ENCODE data around the gene MAGI3.

MAGI3 gene

DNA sequence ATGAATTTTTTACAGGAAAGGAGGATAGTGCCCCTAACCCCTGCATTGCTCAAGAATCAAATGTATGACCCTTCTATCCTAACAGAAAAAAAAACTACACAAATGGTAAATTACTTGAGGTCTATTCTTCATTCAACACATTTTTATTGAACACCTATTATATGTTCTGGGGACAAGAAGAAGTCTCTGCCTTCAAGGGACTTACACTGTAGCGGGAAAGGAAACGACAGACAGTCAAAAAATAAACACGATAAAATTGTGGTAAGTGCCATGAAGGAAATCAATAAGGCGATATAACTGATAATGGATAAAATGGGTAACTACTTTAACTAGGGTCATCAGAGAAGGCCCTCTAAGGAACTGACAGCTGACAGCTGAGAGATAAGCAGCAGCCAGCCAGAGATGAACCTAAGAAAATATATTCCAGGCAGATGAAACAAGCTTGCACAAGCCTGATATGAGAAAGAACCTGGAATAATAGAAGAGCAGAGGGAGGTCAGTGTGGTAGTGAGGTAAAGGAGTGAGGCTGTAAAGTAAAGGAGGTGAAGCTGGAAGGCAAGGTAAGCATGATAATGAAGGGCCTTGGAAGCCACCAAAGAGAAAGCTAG is 302.6 kb downstream of the MAGI3 start:
- no peak overlapping the region for H3K4me3 ChIP-seq (ENCODE audit: low read length, poor library complexity, severe bottlenecking)
- no peaks in the 10 kb centered on the region for H3K27me3 ChIP-seq (ENCODE audit: insufficient read depth, low read length, poor library complexity, severe bottlenecking)
- H3K4me2 ChIP-seq (ENCODE audit: low read depth, low read length, poor library complexity, severe bottlenecking): no peak overlapping the region
- no peak overlapping the region for H2AFZ ChIP-seq (ENCODE audit: low read length)
- H3K9ac ChIP-seq (ENCODE audit: low read depth, low read length, poor library complexity, severe bottlenecking): no peak overlapping the region
- H3K4me1 ChIP-seq (ENCODE audit: insufficient read depth, low read length, poor library complexity, severe bottlenecking): no peaks in the 10 kb centered on the region
- H3K36me3 ChIP-seq (ENCODE audit: insufficient read depth, low read length): peaks cover 17% of the 10 kb centered on the region
- no peak for TF ChIP-seq EZH2phosphoT487 (IDR thresholded peaks at IDR 0.05; ENCODE audit: borderline replicate concordance)
- TF ChIP-seq, protein P1, sequence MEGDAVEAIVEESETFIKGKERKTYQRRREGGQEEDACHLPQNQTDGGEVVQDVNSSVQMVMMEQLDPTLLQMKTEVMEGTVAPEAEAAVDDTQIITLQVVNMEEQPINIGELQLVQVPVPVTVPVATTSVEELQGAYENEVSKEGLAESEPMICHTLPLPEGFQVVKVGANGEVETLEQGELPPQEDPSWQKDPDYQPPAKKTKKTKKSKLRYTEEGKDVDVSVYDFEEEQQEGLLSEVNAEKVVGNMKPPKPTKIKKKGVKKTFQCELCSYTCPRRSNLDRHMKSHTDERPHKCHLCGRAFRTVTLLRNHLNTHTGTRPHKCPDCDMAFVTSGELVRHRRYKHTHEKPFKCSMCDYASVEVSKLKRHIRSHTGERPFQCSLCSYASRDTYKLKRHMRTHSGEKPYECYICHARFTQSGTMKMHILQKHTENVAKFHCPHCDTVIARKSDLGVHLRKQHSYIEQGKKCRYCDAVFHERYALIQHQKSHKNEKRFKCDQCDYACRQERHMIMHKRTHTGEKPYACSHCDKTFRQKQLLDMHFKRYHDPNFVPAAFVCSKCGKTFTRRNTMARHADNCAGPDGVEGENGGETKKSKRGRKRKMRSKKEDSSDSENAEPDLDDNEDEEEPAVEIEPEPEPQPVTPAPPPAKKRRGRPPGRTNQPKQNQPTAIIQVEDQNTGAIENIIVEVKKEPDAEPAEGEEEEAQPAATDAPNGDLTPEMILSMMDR (conservative IDR thresholded peaks at IDR 0.05; ENCODE audit: low read length): no peak
- H3K9me2 ChIP-seq (replicated peaks; ENCODE audit: low read depth, low read length): no peaks in the 10 kb centered on the region
- peaks cover 10% of the 10 kb centered on the region; the same call in 1 of the 2 replicates for H3K9me3 ChIP-seq (ENCODE audit: insufficient read depth, low read depth, low read length)
- H4K20me1 ChIP-seq (ENCODE audit: insufficient read depth, low read length, poor library complexity, severe bottlenecking): no peaks in the 10 kb centered on the region
- no peaks in the 10 kb centered on the region for H3K79me2 ChIP-seq (ENCODE audit: insufficient read depth, low read length)
- H3F3A ChIP-seq (ENCODE audit: low read depth): no peaks in the 10 kb centered on the region

DNA sequence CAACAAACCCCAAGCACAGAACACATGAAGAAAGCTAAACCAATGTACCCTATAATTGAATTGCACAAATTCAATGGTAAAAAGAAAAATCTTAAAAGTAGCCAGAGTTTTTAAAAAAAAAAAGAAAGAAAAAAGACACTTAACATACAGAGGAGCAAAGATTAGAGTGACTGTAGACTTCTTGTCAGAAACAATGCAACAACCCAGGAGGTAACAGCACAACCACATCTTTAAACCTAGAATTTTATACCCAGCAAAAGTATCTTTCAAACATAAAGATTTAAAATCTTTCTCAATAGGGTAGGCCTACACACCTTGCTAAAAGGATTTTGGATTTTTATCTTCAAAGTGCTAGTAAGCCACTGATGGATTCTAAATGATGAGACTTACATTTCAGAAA is 304.6 kb downstream of the MAGI3 start:
- H3K9me2 ChIP-seq (replicated peaks; ENCODE audit: low read depth, low read length): no peaks in the 10 kb centered on the region
- no peaks in the 10 kb centered on the region for H3K4me1 ChIP-seq (ENCODE audit: insufficient read depth, low read length, poor library complexity, severe bottlenecking)
- TF ChIP-seq EZH2phosphoT487 (IDR thresholded peaks at IDR 0.05; ENCODE audit: borderline replicate concordance): no peak
- TF ChIP-seq, protein P1 (conservative IDR thresholded peaks at IDR 0.05; ENCODE audit: low read length): no peak
- H3K4me2 ChIP-seq (ENCODE audit: low read depth, low read length, poor library complexity, severe bottlenecking): no peak overlapping the region
- H3K36me3 ChIP-seq (ENCODE audit: insufficient read depth, low read length): peaks cover 27% of the 10 kb centered on the region
- H3K4me3 ChIP-seq (ENCODE audit: low read length, poor library complexity, severe bottlenecking): no peak overlapping the region
- H3F3A ChIP-seq (ENCODE audit: low read depth): no peaks in the 10 kb centered on the region
- H4K20me1 ChIP-seq (ENCODE audit: insufficient read depth, low read length, poor library complexity, severe bottlenecking): no peaks in the 10 kb centered on the region
- H3K9ac ChIP-seq (ENCODE audit: low read depth, low read length, poor library complexity, severe bottlenecking): no peak overlapping the region
- no peak overlapping the region for H2AFZ ChIP-seq (ENCODE audit: low read length)
- no peaks in the 10 kb centered on the region for H3K79me2 ChIP-seq (ENCODE audit: insufficient read depth, low read length)
- H3K9me3 ChIP-seq (ENCODE audit: insufficient read depth, low read depth, low read length): peaks cover 10% of the 10 kb centered on the region; the same call in 1 of the 2 replicates
- H3K27me3 ChIP-seq (ENCODE audit: insufficient read depth, low read length, poor library complexity, severe bottlenecking): no peaks in the 10 kb centered on the region

GRCh38 chr1:113701429-113701828 is 311.1 kb downstream of the MAGI3 start:
- Histone ChIP-seq H3K9me2 (replicated peaks; ENCODE audit: low read depth, low read length) (no peaks in the 10 kb centered on the region), H2AFZ (ENCODE audit: low read length) (no peak overlapping the region), H3K9ac (ENCODE audit: low read depth, low read length, poor library complexity, severe bottlenecking) (no peak overlapping the region), H3K4me3 (ENCODE audit: low read length, poor library complexity, severe bottlenecking) (no peak overlapping the region), H3K4me2 (ENCODE audit: low read depth, low read length, poor library complexity, severe bottlenecking) (no peak overlapping the region), H3K36me3 (ENCODE audit: insufficient read depth, low read length) (peaks cover 27% of the 10 kb centered on the region; the same call in 1 of the 2 replicates), H4K20me1 (ENCODE audit: insufficient read depth, low read length, poor library complexity, severe bottlenecking) (no peaks in the 10 kb centered on the region), H3K79me2 (ENCODE audit: insufficient read depth, low read length) (no peaks in the 10 kb centered on the region), H3K27me3 (ENCODE audit: insufficient read depth, low read length, poor library complexity, severe bottlenecking) (no peaks in the 10 kb centered on the region), H3K9me3 (ENCODE audit: insufficient read depth, low read depth, low read length) (no peaks in the 10 kb centered on the region), H3K4me1 (ENCODE audit: insufficient read depth, low read length, poor library complexity, severe bottlenecking) (no peaks in the 10 kb centered on the region), H3F3A (ENCODE audit: low read depth) (no peaks in the 10 kb centered on the region)
- TF ChIP-seq, protein P1 (conservative IDR thresholded peaks at IDR 0.05; ENCODE audit: low read length): no peak
- no peak for TF ChIP-seq EZH2phosphoT487 (IDR thresholded peaks at IDR 0.05; ENCODE audit: borderline replicate concordance)

All from Loucy (cell line).